Left kidney (tissue), 8 donors: ENCODE data around the gene YWHAH. TPM values are rescaled to one million over a fixed set of nuclear protein-coding genes. Genes with fewer than 3 reads are reported as not detected.
A peak's percentile ranks its signal among the peaks of the same experiment; 100 is the strongest.

Experiments
- DNase-seq: peaks from one replicate; pipeline ENCODE4 v3.0.0-alpha.2; 2013
- long read RNA-seq, 8 donors: transcript quantifications; one replicate each; lab custom pipeline, GENCODE V29; 2026
- polyA plus RNA-seq: library from polyadenylated mRNA; unstranded; fragments of 120-200 nt; gene quantifications from one replicate; pipeline ENCODE4 v1.2.1, GENCODE V29; 2013; ENCODE audit not compliant: insufficient read length

The YWHAH gene
- 120 TPM for polyA plus RNA-seq
- long read RNA-seq, donor 1, transcript YWHAH-201 (2 exons, 1,825 nt) = major isoform, 58 of 59 reads
- long read RNA-seq, donor 1, partial matches to known transcripts = 0 of 59 reads
- long read RNA-seq, donor 1, other reads (novel, unspliced or antisense) = 0 of 59 reads
- long read RNA-seq, donor 2, transcript YWHAH-201 (2 exons, 1,825 nt) = major isoform, 57 of 57 reads
- long read RNA-seq, donor 2, partial matches to known transcripts = 0 of 57 reads
- long read RNA-seq, donor 2, other reads (novel, unspliced or antisense) = 0 of 57 reads
- long read RNA-seq, donor 3, transcript YWHAH-201 (2 exons, 1,825 nt) = major isoform, 42 of 42 reads
- long read RNA-seq, donor 3, partial matches to known transcripts = 0 of 42 reads
- long read RNA-seq, donor 3, other reads (novel, unspliced or antisense) = 0 of 42 reads
- long read RNA-seq, donor 4, partial matches to known transcripts = 0 of 4 reads
- long read RNA-seq, donor 4, other reads (novel, unspliced or antisense) = 0 of 4 reads
- long read RNA-seq, donor 5, transcript YWHAH-201 (2 exons, 1,825 nt) = major isoform, 78 of 80 reads
- long read RNA-seq, donor 5, partial matches to known transcripts = 0 of 80 reads
- long read RNA-seq, donor 5, other reads (novel, unspliced or antisense) = 0 of 80 reads
- long read RNA-seq, donor 6, transcript YWHAH-201 (2 exons, 1,825 nt) = major isoform, 55 of 55 reads
- long read RNA-seq, donor 6, partial matches to known transcripts = 0 of 55 reads
- long read RNA-seq, donor 6, other reads (novel, unspliced or antisense) = 0 of 55 reads
- long read RNA-seq, donor 7, transcript YWHAH-201 (2 exons, 1,825 nt) = major isoform, 71 of 73 reads
- long read RNA-seq, donor 7, partial matches to known transcripts = 0 of 73 reads
- long read RNA-seq, donor 7, other reads (novel, unspliced or antisense) = 0 of 73 reads
- long read RNA-seq, donor 8, transcript YWHAH-201 (2 exons, 1,825 nt) = major isoform, 24 of 24 reads
- long read RNA-seq, donor 8, partial matches to known transcripts = 0 of 24 reads
- long read RNA-seq, donor 8, other reads (novel, unspliced or antisense) = 0 of 24 reads

GRCh38 chr22:31943978-31944699 lies at the start of gene YWHAH:
Gene YWHAH (plus strand): TSS chr22:31944535. CDS start chr22:31944734, 199 bp downstream.
- DNase-seq = peak; percentile 94

GRCh38 chr22:31895411-31896123 lies 48.8 kb upstream of the YWHAH start:
- DNase-seq = no peak

- no peak for DNase-seq
Measured at GRCh38 chr22:31896472-31896871, 47.9 kb upstream of the YWHAH start.

- peak; percentile 43 for DNase-seq
Measured at GRCh38 chr22:31897842-31898805, 46.2 kb upstream of the YWHAH start.

- no peak for DNase-seq
Measured at GRCh38 chr22:31898926-31899325, 45.4 kb upstream of the YWHAH start.

GRCh38 chr22:31899669-31900068 lies 44.7 kb upstream of the YWHAH start:
- DNase-seq = no peak

GRCh38 chr22:31901388-31902137 lies 42.8 kb upstream of the YWHAH start:
- DNase-seq = no peak

- DNase-seq = no peak
Measured at GRCh38 chr22:31904651-31905050, 39.7 kb upstream of the YWHAH start.

GRCh38 chr22:31905356-31905755 lies 39.0 kb upstream of the YWHAH start:
- DNase-seq = no peak

GRCh38 chr22:31906086-31906485 lies 38.2 kb upstream of the YWHAH start:
- DNase-seq = no peak

GRCh38 chr22:31906569-31906968 lies 37.8 kb upstream of the YWHAH start:
- no peak for DNase-seq

GRCh38 chr22:31909977-31910376 lies 34.4 kb upstream of the YWHAH start:
- no peak for DNase-seq

- DNase-seq = no peak
Measured at GRCh38 chr22:31911565-31912406, 32.5 kb upstream of the YWHAH start.

GRCh38 chr22:31912407-31912743 lies 32.0 kb upstream of the YWHAH start:
- no peak for DNase-seq

GRCh38 chr22:31915586-31915985 lies 28.7 kb upstream of the YWHAH start:
- DNase-seq = no peak

GRCh38 chr22:31917227-31917921 lies 27.0 kb upstream of the YWHAH start:
- DNase-seq = no peak

- no peak for DNase-seq
Measured at GRCh38 chr22:31919730-31920129, 24.6 kb upstream of the YWHAH start.

- DNase-seq = no peak
Measured at GRCh38 chr22:31920306-31920705, 24.0 kb upstream of the YWHAH start.
